Naive thymus-derived CD8-positive, alpha-beta T cell (primary cell): Measurements from ENCODE around the gene TMEM200B. TPM values are rescaled to one million over a fixed set of nuclear protein-coding genes. Genes with fewer than 3 reads are reported as not detected.
A peak's percentile ranks its signal among the peaks of the same experiment; 100 is the strongest.
"Not testable (repeated sequence)": the region's sequence is repeated elsewhere in the genome, so short reads cannot be mapped to it uniquely, and the experiment has no call there.

Experiments
- ATAC-seq, 2 donors: fragments of 150-1000 bp; cut with Tn5 transposase in 1 of 2; sonication (Bioruptor Pico), chemical (Tn5 transposase) in 1 of 2; 1 replicate in 1 of 2; 2 replicates in 1 of 2; pipeline ENCODE4 v1.10.0; 2021; ENCODE audit warnings: mild to moderate bottlenecking in 2 of 2, moderate library complexity in 2 of 2
- POLR2A ChIA-PET: fragments of 350-600 bp; sonication (Branson Sonifier 250); formaldehyde crosslinking; loops from one replicate; lab custom pipeline; 2021; ENCODE audit warnings: antibody characterized with exemption; lab: Charles Lee
- DNase-seq, 10 donors: peaks; one replicate each; pipeline versions ENCODE4 v3.0.0 to v3.0.0-alpha.2; 2020 to 2022
- H3K27ac Mint-ChIP-seq, 10 donors: one replicate each; pipeline ENCODE4 v1.8.0; 2020 to 2022; ENCODE audit warnings: mild to moderate bottlenecking in 10 of 10, mixed read lengths in 10 of 10, moderate library complexity in 4 of 10, inconsistent platforms in 1 of 10
- H3K27me3 Mint-ChIP-seq, 5 donors: one replicate each; pipeline ENCODE4 v1.8.0; 2021 to 2022; ENCODE audit warnings: mixed read lengths in 5 of 5
- H3K36me3 Mint-ChIP-seq, 3 donors: one replicate each; pipeline ENCODE4 v1.8.0; 2020 to 2022; ENCODE audit warnings: mixed read lengths in 3 of 3, mild to moderate bottlenecking in 2 of 3, inconsistent platforms in 1 of 3
- H3K4me1 Mint-ChIP-seq, 4 donors: one replicate each; pipeline ENCODE4 v1.8.0; 2021 to 2022; ENCODE audit warnings: mixed read lengths in 4 of 4
- H3K4me3 Mint-ChIP-seq, 10 donors: one replicate each; pipeline ENCODE4 v1.8.0; 2020 to 2022; ENCODE audit warnings: mild to moderate bottlenecking in 10 of 10, mixed read lengths in 10 of 10, moderate library complexity in 6 of 10, inconsistent platforms in 1 of 10
- H3K9me3 Mint-ChIP-seq, 9 donors: one replicate each; pipeline ENCODE4 v1.8.0; 2020 to 2022; ENCODE audit warnings: mixed read lengths in 9 of 9, mild to moderate bottlenecking in 3 of 9, inconsistent platforms in 1 of 9, moderate library complexity in 1 of 9
- polyA plus RNA-seq, 3 donors: library from polyadenylated mRNA; unstranded; fragments of 300-500 nt; fragmentation: Illumina TruSeq; gene quantifications; one replicate each; pipeline ENCODE4 v1.2.3, GENCODE V29; 2021
- total RNA-seq, 8 experiments: library from RNA in 2 of 8; stranded (reverse) in 2 of 8; gene quantifications; one replicate each; pipeline ENCODE4 v1.2.3 and lab custom pipeline; 2021 to 2026

The TMEM200B gene
- total and polyA plus RNA-seq, 5 experiments from 2014 or later, result 0.08 TPM; not detected in 4

- H3K27ac Mint-ChIP-seq, result no peak overlapping the region
- no peaks in the 10 kb centered on the region for H3K9me3 Mint-ChIP-seq
- peaks cover 6 to 80% (median 32%) of the 10 kb centered on the region in 3 donors for H3K36me3 Mint-ChIP-seq
- H3K4me3 Mint-ChIP-seq, result no peak overlapping the region
- no peaks in the 10 kb centered on the region for H3K27me3 Mint-ChIP-seq
- DNase-seq (no peak), ATAC-seq (no peak)
- H3K4me1 Mint-ChIP-seq, result peaks cover 0 to 7% (median 2%) of the 10 kb centered on the region in 4 donors
- POLR2A ChIA-PET, result interaction anchor here (1.0 to 1.1 kb wide), 2 partner anchors 22 to 81 kb away, joined by 3 read pairs; partner anchors contain the start of gene SRSF4
Observed at GRCh38 chr1:29100487-29100886, 23.2 kb downstream of the TMEM200B start.

DNA sequence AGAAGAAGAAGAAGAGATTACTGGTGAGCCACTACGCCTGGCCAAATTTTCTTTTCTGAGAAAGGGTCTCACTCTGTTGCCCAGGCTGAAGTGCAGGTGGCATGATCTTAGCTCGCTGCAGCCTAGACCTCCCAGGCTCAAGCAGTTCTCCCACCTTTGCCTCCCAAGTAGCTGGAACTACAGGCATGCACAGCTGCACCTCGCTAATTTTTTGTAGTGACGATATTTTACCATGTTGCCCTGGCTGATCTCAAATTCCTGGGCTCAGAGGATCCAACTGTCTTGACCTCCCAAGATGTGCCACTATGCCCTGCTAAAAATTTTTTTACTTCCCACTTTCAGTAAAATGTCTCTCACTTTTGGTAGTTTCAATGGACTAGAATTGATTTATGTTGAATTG is 24.4 kb downstream of the TMEM200B start:
- Mint-ChIP-seq H3K4me1 (peaks cover 0 to 7% (median 3%) of the 10 kb centered on the region in 4 donors), H3K27ac (peak overlapping the region in 2 of 10 donors; percentile 15 to 20), H3K36me3 (peaks cover 6 to 83% (median 37%) of the 10 kb centered on the region in 3 donors), H3K4me3 (no peak overlapping the region), H3K27me3 (no peaks in the 10 kb centered on the region), H3K9me3 (no peaks in the 10 kb centered on the region)
- POLR2A ChIA-PET, result no interaction called here
- no peak for DNase-seq
- no peak for ATAC-seq

DNA sequence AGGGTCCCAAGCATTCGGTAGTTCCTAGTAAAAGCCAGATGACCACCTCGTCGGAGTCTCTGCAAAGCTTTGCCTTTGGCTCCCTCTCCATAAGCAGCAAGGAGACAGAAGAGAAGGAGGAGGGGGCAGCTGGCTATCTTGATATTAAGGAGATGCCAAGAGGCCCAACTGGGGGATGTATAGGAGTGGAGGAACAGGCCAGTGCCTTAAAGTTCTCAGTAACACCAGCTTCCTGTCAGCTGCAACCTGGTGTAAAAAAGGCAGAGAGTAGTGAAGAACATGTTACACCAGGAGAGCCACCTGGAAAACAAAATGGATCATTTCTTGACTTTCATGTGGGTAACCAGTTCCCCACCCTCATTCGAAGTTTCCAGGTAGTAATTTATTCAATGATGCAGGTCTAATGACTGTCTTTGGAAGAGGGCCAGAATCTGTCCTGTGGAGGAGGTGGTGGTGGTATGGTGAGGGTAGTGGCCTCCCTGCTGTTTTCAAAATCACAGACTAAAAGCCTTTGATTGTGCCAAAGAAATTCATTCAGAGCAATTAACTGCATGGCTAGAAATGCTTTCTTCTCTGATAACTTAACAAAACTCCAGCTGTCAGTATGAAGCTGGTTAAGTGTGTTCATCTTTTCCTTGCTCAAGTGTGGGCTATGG is 27.3 kb downstream of the TMEM200B start:
- H3K4me3 Mint-ChIP-seq, result no peak overlapping the region
- peak overlapping the region in 4 of 10 donors; percentile 7 to 76 (median 35) for H3K27ac Mint-ChIP-seq
- no peaks in the 10 kb centered on the region for H3K27me3 Mint-ChIP-seq
- peaks cover 13 to 88% (median 53%) of the 10 kb centered on the region in 3 donors for H3K36me3 Mint-ChIP-seq
- ATAC-seq, result no peak
- peaks cover 0 to 2% (median 0%) of the 10 kb centered on the region in 9 donors for H3K9me3 Mint-ChIP-seq
- POLR2A ChIA-PET, result interaction anchor here (0.6 to 1.2 kb wide), 2 partner anchors 12 to 215 kb away, joined by 3 to 4 read pairs; no protein-coding TSS in a partner anchor
- H3K4me1 Mint-ChIP-seq, result peaks cover 0 to 7% (median 4%) of the 10 kb centered on the region in 4 donors
- DNase-seq, result no peak

- Mint-ChIP-seq H3K36me3 (peaks cover 13 to 91% (median 56%) of the 10 kb centered on the region in 3 donors), H3K27me3 (no peaks in the 10 kb centered on the region), H3K9me3 (peaks cover 0 to 2% (median 0%) of the 10 kb centered on the region in 9 donors), H3K4me3 (no peak overlapping the region), H3K4me1 (peaks cover 0 to 13% (median 6%) of the 10 kb centered on the region in 4 donors), H3K27ac (peak overlapping the region in 1 of 10 donors; percentile 31)
- ATAC-seq, result no peak
- POLR2A ChIA-PET, result no interaction called here
- DNase-seq, result no peak
Observed at GRCh38 chr1:29094954-29095353, 28.7 kb downstream of the TMEM200B start.

GRCh38 chr1:29094433-29094832 is 29.3 kb downstream of the TMEM200B start:
- no peak for ATAC-seq
- POLR2A ChIA-PET, result no interaction called here
- Mint-ChIP-seq H3K27ac (peak overlapping the region in 1 of 10 donors; percentile 34), H3K4me3 (no peak overlapping the region), H3K9me3 (peaks cover 0 to 2% (median 0%) of the 10 kb centered on the region in 9 donors), H3K4me1 (peaks cover 0 to 13% (median 7%) of the 10 kb centered on the region in 4 donors), H3K36me3 (peaks cover 12 to 91% (median 56%) of the 10 kb centered on the region in 3 donors), H3K27me3 (no peaks in the 10 kb centered on the region)
- no peak for DNase-seq

DNA sequence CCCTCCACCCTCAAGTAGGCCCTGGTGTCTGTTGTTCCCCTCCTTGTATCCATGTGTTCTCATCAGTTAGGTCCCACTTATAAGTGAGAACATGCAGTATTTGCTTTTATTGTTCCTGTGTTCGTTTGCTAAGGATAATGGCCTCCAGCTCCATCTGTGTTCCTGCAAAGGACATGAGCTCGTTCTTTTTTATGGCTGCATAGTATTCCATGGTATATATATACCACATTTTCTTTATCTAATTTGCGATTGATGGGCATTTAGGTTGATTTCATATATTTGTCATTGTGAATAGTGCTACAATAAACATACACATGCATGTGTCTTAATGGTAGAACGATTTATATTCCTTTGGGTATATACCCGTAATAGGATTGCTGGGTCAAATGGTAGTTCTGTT is 31.0 kb downstream of the TMEM200B start:
- DNase-seq, ATAC-seq, H3K27me3 Mint-ChIP-seq, H3K27ac Mint-ChIP-seq, H3K9me3 Mint-ChIP-seq, POLR2A ChIA-PET: not testable (repeated sequence)
- Mint-ChIP-seq H3K4me1 (peaks cover 0 to 14% (median 7%) of the 10 kb centered on the region in 4 donors), H3K36me3 (peaks cover 12 to 87% (median 48%) of the 10 kb centered on the region in 3 donors), H3K4me3 (peak overlapping the region in 1 of 10 donors; percentile 12)

GRCh38 chr1:29090937-29091618 is 32.6 kb downstream of the TMEM200B start:
- H3K27me3 Mint-ChIP-seq, result no peaks in the 10 kb centered on the region
- no peak overlapping the region for H3K4me3 Mint-ChIP-seq
- POLR2A ChIA-PET, result no interaction called here
- no peak for DNase-seq
- peaks cover 0 to 2% (median 0%) of the 10 kb centered on the region in 9 donors for H3K9me3 Mint-ChIP-seq
- peak overlapping the region in 2 of 10 donors; percentile 14 to 24 for H3K27ac Mint-ChIP-seq
- H3K36me3 Mint-ChIP-seq, result peaks cover 12 to 85% (median 40%) of the 10 kb centered on the region in 3 donors
- no peak for ATAC-seq
- H3K4me1 Mint-ChIP-seq, result peaks cover 0 to 12% (median 5%) of the 10 kb centered on the region in 4 donors

DNA sequence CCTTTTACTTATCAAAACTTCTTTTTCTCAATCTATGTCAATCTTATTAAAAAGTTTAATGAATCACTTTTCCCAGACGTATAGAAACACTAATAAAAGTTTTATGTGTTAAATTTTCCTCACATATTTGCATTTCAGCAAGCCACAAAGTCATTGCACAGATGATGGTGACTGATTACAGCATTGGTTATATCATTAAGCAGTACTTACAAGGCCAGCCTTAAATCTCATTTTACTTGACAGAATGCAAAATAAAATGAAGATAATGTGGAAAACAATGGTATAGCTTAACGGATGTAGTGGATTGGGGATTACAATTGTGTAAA is 39.5 kb downstream of the TMEM200B start:
- Mint-ChIP-seq H3K4me3 (no peak overlapping the region), H3K9me3 (no peaks in the 10 kb centered on the region), H3K27ac (peak overlapping the region in 1 of 10 donors; percentile 43), H3K36me3 (peaks cover 0 to 78% (median 0%) of the 10 kb centered on the region in 3 donors), H3K4me1 (no peaks in the 10 kb centered on the region), H3K27me3 (no peaks in the 10 kb centered on the region)
- ATAC-seq, result no peak
- POLR2A ChIA-PET, result no interaction called here
- no peak for DNase-seq

DNA sequence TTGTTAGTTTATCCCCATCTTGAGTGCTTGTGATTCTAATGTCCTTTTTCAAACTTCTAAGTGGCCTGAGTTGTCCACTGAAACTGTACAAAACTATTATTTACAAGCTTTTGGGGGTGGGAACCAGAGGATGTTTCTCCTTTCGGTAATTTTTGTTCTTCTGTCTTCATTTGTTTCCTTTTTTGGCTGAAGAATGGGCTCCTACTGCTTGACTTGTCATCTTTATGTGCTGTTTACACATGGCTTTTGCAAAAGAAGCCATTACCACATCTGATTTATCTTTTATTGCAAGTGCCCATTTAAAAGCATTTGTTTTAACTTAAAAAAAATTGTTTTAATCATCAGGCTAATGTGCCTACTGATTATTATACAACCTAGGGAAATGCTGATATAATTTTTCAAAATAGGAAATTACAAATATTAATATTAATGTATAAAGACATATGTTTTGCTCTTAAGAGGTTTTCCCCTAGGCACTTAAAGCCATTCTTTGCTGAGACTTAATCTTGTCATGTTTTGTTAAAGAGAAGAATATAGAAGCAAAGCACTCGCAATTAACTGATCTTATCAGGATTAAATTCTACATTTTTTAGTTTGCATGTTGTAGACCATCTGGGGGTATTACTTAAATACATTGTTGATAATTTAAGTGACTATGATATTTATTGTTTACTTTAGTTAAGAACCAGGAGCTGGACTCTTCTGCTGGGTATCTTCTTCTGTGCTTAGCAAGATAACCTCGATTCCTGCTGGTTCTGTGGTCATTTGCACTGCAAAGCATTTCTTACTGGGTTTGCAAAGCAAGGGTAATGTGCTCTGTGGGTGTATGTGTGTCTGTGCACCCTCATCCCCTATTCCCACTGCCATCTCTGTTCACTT is 40.1 kb downstream of the TMEM200B start:
- Mint-ChIP-seq H3K27me3 (no peaks in the 10 kb centered on the region), H3K9me3 (no peaks in the 10 kb centered on the region), H3K4me1 (no peaks in the 10 kb centered on the region), H3K27ac (peak overlapping the region in 1 of 10 donors; percentile 15), H3K36me3 (peaks cover 0 to 82% (median 0%) of the 10 kb centered on the region in 3 donors), H3K4me3 (no peak overlapping the region)
- DNase-seq (no peak), ATAC-seq (no peak)
- POLR2A ChIA-PET, result no interaction called here

DNA sequence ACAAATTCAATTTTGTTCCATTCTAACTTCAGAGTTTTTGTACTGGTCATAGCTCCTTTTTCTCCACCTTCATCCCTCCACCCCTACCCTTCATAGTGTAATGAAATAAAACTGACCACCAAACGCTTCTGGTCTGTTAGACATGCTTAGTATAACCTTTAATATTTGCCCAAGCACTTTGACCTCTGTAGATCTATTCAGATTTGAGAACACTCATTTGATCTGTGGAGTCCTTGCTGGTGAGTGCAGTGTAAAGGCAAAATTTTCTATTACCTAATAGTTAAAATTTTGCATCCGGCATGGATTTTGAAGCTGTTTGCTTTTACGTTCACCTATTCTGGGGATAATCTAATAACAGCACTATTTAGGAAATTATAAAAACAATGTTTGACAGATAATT is 41.2 kb downstream of the TMEM200B start:
- no peaks in the 10 kb centered on the region for H3K27me3 Mint-ChIP-seq
- DNase-seq, result no peak
- H3K4me1 Mint-ChIP-seq, result no peaks in the 10 kb centered on the region
- POLR2A ChIA-PET, result no interaction called here
- no peak for ATAC-seq
- no peak overlapping the region for H3K27ac Mint-ChIP-seq
- no peaks in the 10 kb centered on the region for H3K9me3 Mint-ChIP-seq
- no peak overlapping the region for H3K4me3 Mint-ChIP-seq
- peaks cover 0 to 82% (median 0%) of the 10 kb centered on the region in 3 donors for H3K36me3 Mint-ChIP-seq

- no peaks in the 10 kb centered on the region for H3K9me3 Mint-ChIP-seq
- ATAC-seq (no peak), DNase-seq (no peak)
- no peaks in the 10 kb centered on the region for H3K27me3 Mint-ChIP-seq
- H3K4me1 Mint-ChIP-seq, result no peaks in the 10 kb centered on the region
- no peak overlapping the region for H3K4me3 Mint-ChIP-seq
- peak overlapping the region in 1 of 10 donors; percentile 32 for H3K27ac Mint-ChIP-seq
- POLR2A ChIA-PET, result interaction anchor here (0.6 kb wide), 1 partner anchor 8 kb away, joined by 3 read pairs; no protein-coding TSS in a partner anchor
- peaks cover 0 to 83% (median 5%) of the 10 kb centered on the region in 3 donors for H3K36me3 Mint-ChIP-seq
Observed at GRCh38 chr1:29081201-29081600, 42.5 kb downstream of the TMEM200B start.

GRCh38 chr1:29079916-29080629 is 43.6 kb downstream of the TMEM200B start:
- not testable (repeated sequence) for H3K9me3 Mint-ChIP-seq, H3K4me1 Mint-ChIP-seq, ATAC-seq, H3K4me3 Mint-ChIP-seq, H3K27me3 Mint-ChIP-seq, DNase-seq
- Mint-ChIP-seq H3K27ac (peak overlapping the region in 1 of 10 donors; percentile 11), H3K36me3 (peaks cover 0 to 78% (median 10%) of the 10 kb centered on the region in 3 donors)
- POLR2A ChIA-PET, result interaction anchor here (0.7 kb wide), 1 partner anchor 1970 kb away, joined by 3 read pairs; no protein-coding TSS in a partner anchor
